Upper lobe of right lung (tissue), 1 donor: ENCODE data around the gene POLD1. TPM values are rescaled to one million over a fixed set of nuclear protein-coding genes. Genes with fewer than 3 reads are reported as not detected.

ENCODE experiments used
- ATAC-seq: fragments of 200-7000 bp; cut with Tn5 transposase; one replicate; pipeline ENCODE4 v1.9.1; 2020; ENCODE audit warnings: mild to moderate bottlenecking, moderate library complexity
- DNase-seq: peaks from one replicate; pipeline ENCODE4 v3.0.0-alpha.2; 2020
- H3K27ac ChIP-seq: fragments of 200-600 bp; one replicate; pipeline ENCODE4 v1.8.0; 2022
- H3K27me3 ChIP-seq: fragments of 200-600 bp; one replicate; pipeline ENCODE4 v1.8.0; 2022; ENCODE audit warnings: mild to moderate bottlenecking
- H3K36me3 ChIP-seq: fragments of 200-600 bp; one replicate; pipeline ENCODE4 v1.8.0; 2022
- H3K4me1 ChIP-seq: fragments of 200-600 bp; one replicate; pipeline ENCODE4 v1.8.0; 2022
- H3K4me3 ChIP-seq: fragments of 200-600 bp; one replicate; pipeline ENCODE4 v1.8.0; 2022; ENCODE audit warnings: mild to moderate bottlenecking
- H3K9me3 ChIP-seq: fragments of 200-600 bp; one replicate; pipeline ENCODE4 v1.8.0; 2022
- CTCF ChIP-seq: fragments of 200-600 bp; IDR thresholded peaks from one replicate; pipeline ENCODE4 v1.8.0; 2022; ENCODE audit warnings: antibody characterized with exemption
- intact Hi-C: fragments of 100-400 bp; cut with DNase I; formaldehyde crosslinking; loops from one replicate; pipeline ENCODE4 v1.11.0; 2022
- total RNA-seq: library from RNA; stranded (reverse); fragmentation: NEBNext Ultra II Directional; extraction: Animal tissue kit (Norgen Biotek cat#: 25700); gene quantifications from one replicate; pipeline ENCODE4 v1.2.1, GENCODE V29; 2021
- donor health status: DM: no; HTN: yes; CAD: no; lungs with severe emphysema.

The POLD1 gene
- total RNA-seq, 1 donor from 2014 or later = 34.4 TPM

DNA sequence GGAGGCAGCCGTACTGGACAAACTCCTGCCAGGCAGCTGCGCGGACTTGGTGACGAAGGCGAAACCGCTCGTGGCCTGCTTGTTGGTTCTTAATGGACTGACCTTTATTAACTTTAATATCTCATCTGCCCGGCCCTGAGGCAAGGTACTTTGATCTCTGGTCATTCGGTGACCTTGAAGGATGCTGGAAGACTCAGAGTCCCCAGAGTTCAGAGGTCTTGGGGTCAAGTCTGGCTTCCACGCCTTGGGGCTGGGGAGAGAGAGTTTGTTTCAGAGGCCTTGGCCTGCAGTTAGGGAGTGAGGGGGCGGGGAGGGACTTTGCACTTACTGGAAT, 82.5 kb downstream of the POLD1 start:
- ATAC-seq (no peak), DNase-seq (no peak)
- intact Hi-C loops = no loop called here
- no peaks in the 10 kb centered on the region for H3K36me3 ChIP-seq
- H3K4me3 ChIP-seq = no peak overlapping the region
- TF ChIP-seq CTCF = no peak
- H3K27me3 ChIP-seq = no peaks in the 10 kb centered on the region
- no peaks in the 10 kb centered on the region for H3K4me1 ChIP-seq
- H3K9me3 ChIP-seq = no peaks in the 10 kb centered on the region
- no peak overlapping the region for H3K27ac ChIP-seq

DNA sequence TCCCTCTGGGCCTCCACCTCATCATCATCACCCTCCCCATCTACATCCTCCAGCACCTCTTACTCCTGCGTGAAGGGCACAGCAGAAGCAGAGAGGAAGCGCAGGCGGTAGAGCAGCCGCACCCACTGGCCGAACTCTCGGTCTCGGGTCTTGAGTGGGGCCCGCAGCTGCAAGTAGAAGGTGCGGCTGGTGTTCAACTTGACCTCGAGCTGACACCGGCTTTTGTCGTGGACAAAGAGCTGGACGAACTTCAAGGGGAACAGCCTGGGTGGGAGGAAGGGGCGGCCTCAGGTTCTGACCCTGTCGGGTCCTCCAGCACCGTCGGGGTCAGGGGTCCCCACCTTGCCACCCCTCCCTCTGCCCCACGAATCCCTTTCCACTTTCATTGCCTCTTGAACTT, 83.4 kb downstream of the POLD1 start:
- H3K4me3 ChIP-seq = no peak overlapping the region
- no peaks in the 10 kb centered on the region for H3K27me3 ChIP-seq
- no peaks in the 10 kb centered on the region for H3K36me3 ChIP-seq
- intact Hi-C loops = no loop called here
- H3K27ac ChIP-seq = no peak overlapping the region
- H3K9me3 ChIP-seq = no peaks in the 10 kb centered on the region
- ATAC-seq (no peak), DNase-seq (no peak)
- no peak for TF ChIP-seq CTCF
- no peaks in the 10 kb centered on the region for H3K4me1 ChIP-seq

Other genes starting within 250 kb of the POLD1 start
- not detected for gene IZUMO2, start 221.1 kb upstream of the POLD1 start, total RNA-seq
- 146 TPM for gene MYH14, start 180.7 kb upstream of the POLD1 start, total RNA-seq
- 12.8 TPM for gene KCNC3, start 55.0 kb upstream of the POLD1 start, total RNA-seq
- gene NAPSA, start 18.7 kb upstream of the POLD1 start, total RNA-seq = 1,895 TPM
- 101 TPM for gene NR1H2, start 7.9 kb upstream of the POLD1 start, total RNA-seq
- 0.52 TPM for gene SPIB, start 34.6 kb downstream of the POLD1 start, total RNA-seq
- 0.12 TPM for gene MYBPC2, start 48.5 kb downstream of the POLD1 start, total RNA-seq
- gene EMC10, start 92.2 kb downstream of the POLD1 start, total RNA-seq = 103 TPM
- 3.8 TPM for gene GARIN5A, start 92.5 kb downstream of the POLD1 start, total RNA-seq
- gene JOSD2, start 126.8 kb downstream of the POLD1 start, total RNA-seq = 34.7 TPM
- not detected for gene ASPDH, start 129.6 kb downstream of the POLD1 start, total RNA-seq
- gene LRRC4B, start 184.1 kb downstream of the POLD1 start, total RNA-seq = 4.6 TPM